Activated naive CD8-positive, alpha-beta T cell treated with anti-CD3 and anti-CD28 coated beads, Interleukin-2, amount 50 U/mL, for 24 hours (primary cell): ENCODE measurements around the gene MVP.
A peak's percentile ranks its signal among the peaks of the same experiment; 100 is the strongest.
"Not testable (repeated sequence)": the region's sequence is repeated elsewhere in the genome, so short reads cannot be mapped to it uniquely, and the experiment has no call there.

Experiments used
- ATAC-seq: fragments of 150-1000 bp; cut with Tn5 transposase; one replicate; pipeline ENCODE4 v1.10.0; 2021
- DNase-seq: peaks from one replicate; pipeline ENCODE4 v3.0.0; 2021
- H3K27ac Mint-ChIP-seq: one replicate; pipeline ENCODE4 v1.8.0; 2021; ENCODE audit warnings: mild to moderate bottlenecking, mixed read lengths
- H3K27me3 Mint-ChIP-seq: one replicate; pipeline ENCODE4 v1.8.0; 2021; ENCODE audit warnings: mixed read lengths
- H3K36me3 Mint-ChIP-seq: one replicate; pipeline ENCODE4 v1.8.0; 2021; ENCODE audit warnings: low read depth, mixed read lengths
- H3K4me1 Mint-ChIP-seq: one replicate; pipeline ENCODE4 v1.8.0; 2021; ENCODE audit warnings: mixed read lengths
- H3K4me3 Mint-ChIP-seq: one replicate; pipeline ENCODE4 v1.8.0; 2021; ENCODE audit warnings: mild to moderate bottlenecking, moderate library complexity, mixed read lengths
- H3K9me3 Mint-ChIP-seq: one replicate; pipeline ENCODE4 v1.8.0; 2021; ENCODE audit warnings: mixed read lengths

MVP gene

DNA sequence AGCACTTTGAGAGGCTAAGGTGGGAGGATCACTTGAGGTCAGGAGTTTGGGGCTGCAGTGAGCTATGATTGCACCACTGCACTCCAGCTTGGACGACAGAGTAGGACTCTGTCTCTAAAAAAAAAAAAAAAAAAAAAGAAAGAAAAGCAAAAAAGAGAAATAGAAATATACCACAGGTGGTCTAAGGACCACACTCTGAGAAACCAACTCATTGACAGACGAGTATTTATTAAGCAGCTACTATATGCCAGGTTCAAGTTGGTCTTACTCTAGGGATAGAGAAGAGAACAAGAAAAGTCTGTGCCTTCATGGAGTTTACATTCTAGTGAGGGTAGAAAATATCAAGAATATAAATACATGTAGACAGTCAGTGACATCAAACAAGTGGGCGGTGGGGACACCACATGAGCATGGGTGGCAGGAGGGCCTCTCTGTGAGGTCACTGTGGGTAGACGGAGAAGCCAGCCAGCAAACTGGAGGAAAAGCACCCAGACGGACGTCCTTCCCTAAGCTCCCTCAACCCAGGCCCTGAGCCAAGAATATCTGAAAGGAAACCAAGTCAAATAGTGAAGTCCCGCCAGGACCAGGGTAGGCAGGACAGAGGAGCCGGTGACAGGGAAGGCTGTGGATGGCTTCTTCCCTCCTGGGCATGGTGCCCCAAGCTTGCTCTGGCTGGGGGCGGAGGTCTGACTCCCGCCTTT lies 38.0 kb downstream of the MVP start:
- H3K9me3 Mint-ChIP-seq = no peaks in the 10 kb centered on the region
- no peak overlapping the region for H3K27ac Mint-ChIP-seq
- ATAC-seq = no peak
- H3K4me1 Mint-ChIP-seq = peaks cover 19% of the 10 kb centered on the region
- DNase-seq = no peak
- H3K27me3 Mint-ChIP-seq = no peaks in the 10 kb centered on the region
- H3K36me3 Mint-ChIP-seq = peaks cover 7% of the 10 kb centered on the region
- H3K4me3 Mint-ChIP-seq = no peak overlapping the region

GRCh38 chr16:29858974-29859373 lies 38.7 kb downstream of the MVP start:
- H3K4me1 Mint-ChIP-seq = peaks cover 19% of the 10 kb centered on the region
- DNase-seq (no peak), ATAC-seq (no peak)
- H3K36me3 Mint-ChIP-seq = peaks cover 7% of the 10 kb centered on the region
- H3K4me3 Mint-ChIP-seq = no peak overlapping the region
- no peaks in the 10 kb centered on the region for H3K9me3 Mint-ChIP-seq
- H3K27ac Mint-ChIP-seq = no peak overlapping the region
- no peaks in the 10 kb centered on the region for H3K27me3 Mint-ChIP-seq

- Mint-ChIP-seq H3K36me3 (peaks cover 7% of the 10 kb centered on the region), H3K9me3 (no peaks in the 10 kb centered on the region), H3K27me3 (no peaks in the 10 kb centered on the region), H3K4me3 (peak overlapping the region; percentile 90), H3K27ac (no peak overlapping the region), H3K4me1 (peaks cover 21% of the 10 kb centered on the region)
- no peak for DNase-seq
- no peak for ATAC-seq
These were observed 40.0 kb downstream of the MVP start for GRCh38 chr16:29860218-29860617.

GRCh38 chr16:29862383-29862883 lies 42.2 kb downstream of the MVP start:
- DNase-seq (no peak), ATAC-seq (no peak)
- peaks cover 21% of the 10 kb centered on the region for H3K4me1 Mint-ChIP-seq
- H3K4me3 Mint-ChIP-seq = peak overlapping the region; percentile 90
- peaks cover 7% of the 10 kb centered on the region for H3K36me3 Mint-ChIP-seq
- H3K27ac Mint-ChIP-seq = peak overlapping the region; percentile 80
- H3K9me3 Mint-ChIP-seq = no peaks in the 10 kb centered on the region
- no peaks in the 10 kb centered on the region for H3K27me3 Mint-ChIP-seq

DNA sequence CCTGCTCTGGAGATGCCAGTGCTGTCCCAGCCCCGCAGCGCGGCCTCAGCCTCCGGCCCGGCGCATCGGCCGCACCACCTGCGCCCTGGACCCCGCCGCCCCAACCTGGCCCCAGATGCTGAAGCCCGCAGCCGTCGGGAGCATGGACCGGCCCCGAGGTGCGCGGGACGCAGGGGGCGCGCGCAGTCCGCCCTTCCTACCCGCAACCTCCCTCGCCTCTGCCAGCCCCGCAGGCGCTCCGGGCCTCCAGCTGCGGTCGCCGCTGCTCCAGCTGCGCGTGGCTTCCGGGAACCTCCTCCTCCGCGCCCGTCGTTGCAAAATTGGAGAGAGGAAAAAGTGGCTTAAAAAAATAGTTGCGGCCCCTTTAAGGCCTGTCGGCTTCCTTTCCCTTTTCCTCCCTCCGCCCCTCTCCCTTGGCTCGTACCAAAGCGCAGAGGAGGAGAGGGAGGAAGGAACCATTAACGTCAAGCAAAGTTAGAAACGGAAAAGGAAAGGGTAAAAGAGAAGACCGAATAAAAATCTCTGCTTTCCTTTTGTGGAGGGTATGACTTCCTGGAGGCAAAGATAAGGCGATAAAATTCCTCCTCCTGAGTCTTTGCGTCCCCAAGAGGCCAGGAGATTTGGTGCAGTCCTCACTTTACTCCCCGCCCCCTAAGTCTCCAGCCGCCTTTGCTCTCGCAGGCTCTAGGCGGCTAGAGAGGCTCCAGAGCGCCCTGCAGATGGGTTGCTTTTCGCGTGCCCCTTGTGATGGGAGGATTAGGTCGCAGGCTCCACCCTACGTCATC lies 42.8 kb downstream of the MVP start, which contains the start of gene CDIPT:
Gene CDIPT, minus strand, starts transcription at position 343 of the 785 bp plus-strand sequence. CDS start 369 bp downstream, outside the sequence.
- Mint-ChIP-seq H3K4me1 (peaks cover 22% of the 10 kb centered on the region), H3K36me3 (peaks cover 7% of the 10 kb centered on the region), H3K9me3 (no peaks in the 10 kb centered on the region), H3K4me3 (peak within 1 kb of the TSS; percentile 90), H3K27ac (peak within 1 kb of the TSS; percentile 100), H3K27me3 (no peaks in the 10 kb centered on the region)
- peak; percentile 99 for ATAC-seq
- DNase-seq = peak; percentile 90

DNA sequence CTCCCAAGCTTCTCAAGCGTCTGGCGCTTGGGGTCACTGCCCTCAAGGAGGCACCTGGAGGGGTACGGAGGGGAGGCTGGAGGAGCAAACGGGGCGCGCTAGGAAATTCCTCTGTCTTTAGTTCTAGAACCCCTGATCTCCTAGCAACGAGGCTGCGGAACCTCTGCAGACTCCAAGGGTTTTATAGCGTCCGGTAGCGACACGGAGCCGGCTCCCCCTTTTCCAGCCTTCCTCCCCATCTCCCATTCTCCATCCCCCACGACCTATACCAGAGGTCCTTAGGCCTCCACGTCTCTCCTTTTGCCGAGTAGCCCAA lies 43.4 kb downstream of the MVP start:
- peaks cover 5% of the 10 kb centered on the region for H3K36me3 Mint-ChIP-seq

DNA sequence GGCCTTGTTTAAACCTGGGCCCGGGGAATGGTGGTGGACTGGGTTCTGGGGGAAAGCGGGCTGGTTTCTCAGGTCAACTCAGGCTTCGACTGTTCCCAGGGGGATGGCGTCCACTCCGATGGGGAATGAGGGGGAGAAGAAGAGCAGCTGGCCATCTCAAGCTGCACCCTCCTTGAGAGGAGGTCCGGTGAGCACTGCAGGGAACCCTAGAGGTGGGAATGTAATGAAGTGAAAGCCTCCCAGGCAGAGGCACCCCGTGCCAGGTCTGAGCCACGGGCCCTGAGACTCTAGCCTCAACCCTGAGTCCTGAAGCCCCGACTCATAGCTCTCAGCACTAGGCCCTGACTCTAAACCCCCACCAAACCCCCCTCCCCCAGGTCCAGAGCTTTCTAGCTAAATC lies 43.9 kb downstream of the MVP start:
- Mint-ChIP-seq H3K36me3 (peaks cover 5% of the 10 kb centered on the region), H3K27me3 (no peaks in the 10 kb centered on the region), H3K4me1 (peaks cover 20% of the 10 kb centered on the region), H3K9me3 (no peaks in the 10 kb centered on the region), H3K4me3 (peak overlapping the region; percentile 36), H3K27ac (no peak overlapping the region)
- ATAC-seq (no peak), DNase-seq (no peak)

More for the DNA sequence above, 43.4 kb downstream of the MVP start:
- peaks cover 20% of the 10 kb centered on the region for H3K4me1 Mint-ChIP-seq
- no peak for DNase-seq
- H3K27ac Mint-ChIP-seq = peak overlapping the region; percentile 100
- no peaks in the 10 kb centered on the region for H3K27me3 Mint-ChIP-seq
- H3K9me3 Mint-ChIP-seq = no peaks in the 10 kb centered on the region
- H3K4me3 Mint-ChIP-seq = peak overlapping the region; percentile 90
- no peak for ATAC-seq

DNA sequence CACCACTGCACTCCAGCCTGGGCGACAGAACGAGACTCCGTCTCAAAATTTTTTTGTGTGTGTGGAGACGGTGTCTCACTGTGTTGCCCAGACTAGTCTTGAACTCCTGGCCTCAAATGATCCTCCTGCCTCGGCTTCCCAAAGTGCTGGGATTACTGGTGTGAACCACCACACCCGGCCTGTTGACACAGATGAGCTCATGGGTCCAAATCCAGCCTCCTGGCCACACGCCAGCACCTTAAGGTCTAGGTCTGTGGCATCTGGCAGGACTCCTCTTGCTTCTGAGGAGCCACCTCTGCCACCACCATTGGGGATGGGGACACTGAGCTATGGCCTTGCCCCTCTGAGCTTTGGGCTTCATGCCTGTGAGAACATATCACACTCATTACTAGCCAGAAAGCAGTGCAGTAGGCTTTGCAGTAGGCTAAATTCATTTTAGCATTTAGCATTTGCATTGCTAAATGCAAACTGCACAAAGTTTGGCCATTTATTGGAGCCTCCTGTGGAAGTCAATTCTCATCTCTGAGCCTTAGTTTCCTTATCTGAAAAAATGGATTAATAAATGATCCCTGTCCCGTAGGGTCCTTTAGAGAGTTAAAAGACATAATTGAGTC lies 48.2 kb downstream of the MVP start:
- ATAC-seq = no peak
- DNase-seq = no peak
- Mint-ChIP-seq H3K4me3 (no peak overlapping the region), H3K27ac (no peak overlapping the region), H3K4me1 (peaks cover 3% of the 10 kb centered on the region), H3K9me3 (no peaks in the 10 kb centered on the region), H3K27me3 (no peaks in the 10 kb centered on the region), H3K36me3 (no peaks in the 10 kb centered on the region)

GRCh38 chr16:29869067-29869466 lies 48.8 kb downstream of the MVP start:
- not testable (repeated sequence) for ATAC-seq, H3K9me3 Mint-ChIP-seq, H3K27ac Mint-ChIP-seq, H3K4me1 Mint-ChIP-seq, DNase-seq, H3K27me3 Mint-ChIP-seq, H3K36me3 Mint-ChIP-seq, H3K4me3 Mint-ChIP-seq

DNA sequence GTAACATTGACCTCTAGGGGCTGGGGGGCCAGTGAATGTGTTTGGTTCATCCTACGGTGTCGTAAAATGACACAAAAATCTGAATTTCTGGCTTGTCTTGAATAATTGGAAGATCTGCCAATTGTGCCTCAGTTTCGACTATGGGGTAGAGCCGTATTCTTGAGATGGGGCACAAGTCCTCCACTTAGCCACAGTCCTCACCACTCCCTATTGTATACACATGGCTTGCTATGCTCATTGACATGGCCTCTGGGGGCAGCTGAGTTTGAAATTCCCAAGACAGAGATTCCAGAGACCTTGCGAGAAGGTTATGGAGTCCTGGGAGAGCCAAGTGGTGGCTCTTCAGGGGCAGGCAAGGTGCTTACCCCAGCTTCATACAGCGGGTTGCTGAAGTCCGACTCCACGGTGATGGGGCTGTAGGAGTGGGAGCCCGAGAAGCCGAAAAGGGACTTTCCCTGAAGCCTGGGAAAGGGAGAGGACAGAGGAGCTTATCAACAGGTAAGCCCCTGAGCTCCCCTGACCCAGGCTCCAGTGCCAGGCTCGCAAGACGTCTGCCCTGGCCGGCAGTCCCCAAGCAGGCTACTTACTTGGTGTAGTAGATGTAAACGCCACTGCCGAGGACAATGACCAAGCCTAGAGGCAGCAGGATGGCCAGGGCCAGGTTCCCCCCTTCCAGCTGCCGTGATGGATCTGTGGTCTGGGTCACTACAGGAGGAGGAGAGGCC lies 51.7 kb downstream of the MVP start:
- H3K9me3 Mint-ChIP-seq = no peaks in the 10 kb centered on the region

GRCh38 chr16:29873319-29873718 lies 53.1 kb downstream of the MVP start:
- no peaks in the 10 kb centered on the region for H3K36me3 Mint-ChIP-seq
- H3K9me3 Mint-ChIP-seq = no peaks in the 10 kb centered on the region
- H3K27ac Mint-ChIP-seq = no peak overlapping the region
- peaks cover 25% of the 10 kb centered on the region for H3K27me3 Mint-ChIP-seq
- no peak for DNase-seq
- peaks cover 17% of the 10 kb centered on the region for H3K4me1 Mint-ChIP-seq
- H3K4me3 Mint-ChIP-seq = no peak overlapping the region
- no peak for ATAC-seq

More for the DNA sequence above, 51.7 kb downstream of the MVP start:
- Mint-ChIP-seq H3K27ac (no peak overlapping the region), H3K36me3 (no peaks in the 10 kb centered on the region), H3K4me1 (peaks cover 11% of the 10 kb centered on the region), H3K27me3 (peaks cover 12% of the 10 kb centered on the region), H3K4me3 (no peak overlapping the region)
- no peak for DNase-seq
- no peak for ATAC-seq

GRCh38 chr16:29875206-29875605 lies 54.9 kb downstream of the MVP start:
- H3K36me3 Mint-ChIP-seq = no peaks in the 10 kb centered on the region
- no peaks in the 10 kb centered on the region for H3K9me3 Mint-ChIP-seq
- H3K27ac Mint-ChIP-seq = no peak overlapping the region
- ATAC-seq = no peak
- no peak for DNase-seq
- no peak overlapping the region for H3K4me3 Mint-ChIP-seq
- peaks cover 29% of the 10 kb centered on the region for H3K27me3 Mint-ChIP-seq
- peaks cover 17% of the 10 kb centered on the region for H3K4me1 Mint-ChIP-seq

GRCh38 chr16:29876217-29876593 lies 55.9 kb downstream of the MVP start:
- H3K27ac Mint-ChIP-seq = no peak overlapping the region
- H3K9me3 Mint-ChIP-seq = no peaks in the 10 kb centered on the region
- DNase-seq = no peak
- H3K27me3 Mint-ChIP-seq = peaks cover 32% of the 10 kb centered on the region
- ATAC-seq = no peak
- H3K36me3 Mint-ChIP-seq = peaks cover 1% of the 10 kb centered on the region
- H3K4me3 Mint-ChIP-seq = peak overlapping the region; percentile 48
- H3K4me1 Mint-ChIP-seq = peaks cover 17% of the 10 kb centered on the region

- peaks cover 1% of the 10 kb centered on the region for H3K36me3 Mint-ChIP-seq
- peaks cover 34% of the 10 kb centered on the region for H3K27me3 Mint-ChIP-seq
- no peak overlapping the region for H3K27ac Mint-ChIP-seq
- ATAC-seq (peak; percentile 37), DNase-seq (peak; percentile 54)
- H3K4me1 Mint-ChIP-seq = peaks cover 17% of the 10 kb centered on the region
- peak overlapping the region; percentile 48 for H3K4me3 Mint-ChIP-seq
- H3K9me3 Mint-ChIP-seq = no peaks in the 10 kb centered on the region
These were observed 56.5 kb downstream of the MVP start for GRCh38 chr16:29876594-29877249.
